ENCODE results near the gene DOC2A.

GRCh38 chr16:29993903-29994599 lies 16.8 kb downstream of the DOC2A start:
- no peak for TF ChIP-seq KLF9 (tag by site-specific recombination; IDR thresholded peaks at IDR 0.05; ENCODE audit: low read depth)
- no peak for TF ChIP-seq ZFP69B (tag by site-specific recombination; IDR thresholded peaks at IDR 0.05)
- no peak for TF ChIP-seq ZNF645 (tag by site-specific recombination; IDR thresholded peaks at IDR 0.05)
- TF ChIP-seq ZNF558 (tag by site-specific recombination; IDR thresholded peaks at IDR 0.05) = no peak
- TF ChIP-seq SALL2 (tag by site-specific recombination; IDR thresholded peaks at IDR 0.05; ENCODE audit: borderline replicate concordance) = no peak; the same call in 1 of the 2 replicates
